G401.6 (cell line): ENCODE data around the gene MYPN.
"Not testable (repeated sequence)": the region's sequence is repeated elsewhere in the genome, so short reads cannot be mapped to it uniquely, and the experiment has no call there.

Source experiments
- FAIRE-seq: peaks from 2 replicates; lab custom pipeline; 2012; peaks lifted over from hg19 to GRCh38; lab: Jason Lieb, UNC

MYPN gene

DNA sequence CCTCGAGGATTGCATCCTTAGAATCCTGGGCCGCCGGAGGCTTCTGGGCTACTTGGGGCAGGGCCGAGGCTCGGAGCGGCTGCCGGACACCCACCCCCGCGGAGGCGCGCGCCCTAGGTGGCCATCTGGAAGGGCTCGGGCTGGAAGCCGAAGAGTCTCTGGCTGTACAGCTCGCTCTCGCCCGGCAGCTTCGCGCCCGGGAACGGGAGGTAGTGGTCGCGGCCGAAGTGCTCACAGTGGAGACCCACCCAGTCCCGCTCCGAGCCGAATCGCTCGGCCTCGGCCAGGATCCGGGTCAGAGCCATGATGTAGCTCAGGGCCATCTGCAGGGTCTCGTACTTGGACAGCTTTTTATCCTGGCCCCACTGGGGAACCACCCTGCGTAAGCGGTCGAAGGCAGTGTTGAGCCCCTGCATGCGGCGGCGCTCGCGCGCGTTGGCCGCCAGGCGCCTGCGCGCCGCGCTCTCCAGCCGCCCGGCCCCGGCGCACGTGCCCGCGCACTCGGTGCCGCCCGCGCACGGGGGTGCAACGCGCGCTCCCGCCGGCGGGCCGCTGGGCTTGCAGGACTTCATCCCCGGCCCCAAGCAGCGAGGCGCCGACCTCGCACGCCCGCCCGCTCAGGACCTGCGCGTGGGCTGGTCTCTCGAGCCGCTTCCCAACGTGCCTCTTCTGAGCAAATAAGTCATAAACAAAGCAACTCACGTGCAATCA lies 122.0 kb downstream of the MYPN start:
- no peak for FAIRE-seq

DNA sequence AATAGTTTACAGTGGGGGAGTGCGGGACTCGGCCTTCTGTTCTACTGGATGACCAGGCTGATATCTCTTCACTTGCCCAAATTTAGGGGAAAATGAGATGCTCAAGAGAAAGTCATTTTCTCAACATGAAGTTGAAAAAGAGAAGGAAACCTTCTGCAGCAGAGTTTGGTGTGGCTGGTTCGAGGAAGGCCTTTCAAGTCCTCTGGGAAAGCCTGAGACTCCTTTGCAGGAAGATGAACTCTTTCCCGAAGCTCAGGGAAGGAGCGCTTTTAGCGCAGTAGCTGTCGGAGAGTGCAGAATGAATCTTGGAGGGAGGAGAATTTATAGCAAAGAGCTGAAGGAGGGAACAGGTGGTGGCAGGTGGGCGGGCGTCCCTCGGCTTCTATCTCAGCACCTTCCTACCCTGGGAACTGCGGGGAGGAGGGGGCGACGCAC lies 122.5 kb downstream of the MYPN start, which contains the start of gene ATOH7:
Gene ATOH7, minus strand, starts transcription at position 297 of the 435 bp plus-strand sequence. CDS start 436 bp downstream, outside the sequence.
- no peak for FAIRE-seq

- FAIRE-seq = no peak
Observed at GRCh38 chr10:68233046-68233445, 123.8 kb downstream of the MYPN start.

DNA sequence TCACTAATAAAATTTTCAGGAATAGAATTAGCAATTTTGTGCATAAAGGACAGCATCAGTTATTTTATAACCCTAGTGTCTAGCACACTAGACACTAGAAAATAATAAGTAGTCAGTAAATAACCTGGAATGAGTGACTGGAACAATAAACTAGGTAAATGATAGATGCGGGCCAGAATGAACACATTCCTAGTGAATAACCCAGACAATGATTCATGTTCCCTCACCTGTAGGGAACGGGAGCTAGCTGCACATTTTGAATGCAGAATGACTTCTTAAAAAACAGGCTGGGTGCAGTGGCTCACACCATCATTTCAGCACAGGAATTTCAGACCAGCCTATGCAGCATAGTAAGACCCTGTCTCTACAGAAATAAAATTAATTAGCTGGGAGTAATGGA lies 125.8 kb downstream of the MYPN start:
- no peak for FAIRE-seq

GRCh38 chr10:68235581-68235980 lies 126.3 kb downstream of the MYPN start:
- FAIRE-seq = no peak

- FAIRE-seq = no peak
Observed at GRCh38 chr10:68237173-68237572, 127.9 kb downstream of the MYPN start.

- no peak for FAIRE-seq
Observed at GRCh38 chr10:68238371-68238770, 129.1 kb downstream of the MYPN start.

GRCh38 chr10:68239069-68239468 lies 129.8 kb downstream of the MYPN start:
- no peak for FAIRE-seq

DNA sequence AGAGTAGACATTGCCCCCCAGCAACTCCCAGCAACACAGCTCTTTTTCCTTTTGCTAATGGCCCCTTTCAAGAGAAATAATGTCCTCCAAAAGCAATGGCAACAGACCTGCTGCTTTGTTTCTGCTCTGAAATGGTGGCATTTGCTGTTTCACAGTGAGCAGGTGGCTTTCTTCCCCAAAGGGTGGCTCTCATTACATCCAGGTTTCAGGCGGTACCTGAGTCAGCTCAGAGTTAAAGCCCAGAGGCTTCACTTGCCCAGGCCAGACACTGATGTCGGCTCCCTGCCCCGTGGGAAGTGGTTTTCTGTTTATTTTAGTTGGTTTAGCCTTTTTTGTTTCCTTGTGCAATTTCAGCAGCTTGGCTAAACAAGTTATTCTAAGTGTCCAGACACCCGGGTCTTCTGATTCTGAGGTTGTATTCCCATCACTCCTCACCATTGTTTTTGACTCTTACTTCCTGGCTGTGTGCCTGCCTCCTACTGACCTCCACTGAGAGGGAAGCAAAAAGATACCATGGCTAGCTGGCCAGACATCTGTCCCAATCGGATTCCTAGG lies 130.4 kb downstream of the MYPN start:
- FAIRE-seq = no peak

- no peak for FAIRE-seq
Observed at GRCh38 chr10:68242051-68242450, 132.8 kb downstream of the MYPN start.

- FAIRE-seq = not testable (repeated sequence)
Observed at GRCh38 chr10:68246397-68246796, 137.1 kb downstream of the MYPN start.

DNA sequence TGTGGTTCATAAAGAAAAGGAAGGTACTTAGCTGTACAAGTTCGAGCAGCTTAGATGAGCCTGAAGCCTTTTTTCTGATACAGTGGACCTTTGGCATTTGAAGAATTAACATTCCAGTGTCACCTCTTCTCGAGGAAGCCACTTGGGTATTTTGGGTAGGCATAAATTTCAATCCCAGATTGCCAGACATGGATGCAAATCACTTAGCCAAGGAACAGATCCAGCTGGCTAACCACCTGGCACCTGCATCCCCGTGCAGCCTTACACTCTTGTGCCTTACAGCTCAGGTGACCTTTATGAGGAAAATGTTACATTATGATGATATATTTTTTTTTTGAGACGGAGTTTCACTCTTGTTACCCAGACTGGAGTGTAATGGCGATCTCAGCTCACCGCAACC lies 138.6 kb downstream of the MYPN start:
- FAIRE-seq = no peak

- no peak for FAIRE-seq
Observed at GRCh38 chr10:68249297-68249696, 140.0 kb downstream of the MYPN start.

GRCh38 chr10:68251151-68251550 lies 141.9 kb downstream of the MYPN start:
- FAIRE-seq = no peak

GRCh38 chr10:68251625-68252495 lies 142.6 kb downstream of the MYPN start:
- no peak for FAIRE-seq

- no peak for FAIRE-seq
Observed at GRCh38 chr10:68253346-68253745, 144.1 kb downstream of the MYPN start.

- FAIRE-seq = no peak
Observed at GRCh38 chr10:68261132-68261856, 152.0 kb downstream of the MYPN start.
